DND-41 (cell line): ENCODE measurements around the gene CD58.
"Not testable (repeated sequence)": the region's sequence is repeated elsewhere in the genome, so short reads cannot be mapped to it uniquely, and the experiment has no call there.

Experiments
- CTCF ChIP-seq: IDR thresholded peaks from 2 replicates; pipeline ENCODE4 v1.5.1; 2012; ENCODE audit warnings: borderline replicate concordance, low read length, moderate library complexity, mild to moderate bottlenecking; ENCODE audit not compliant: poor library complexity, severe bottlenecking; ENCODE audit errors: extremely low read depth
- EZH2 ChIP-seq: IDR thresholded peaks from 3 replicates; pipeline ENCODE4 v1.6.1; 2012; ENCODE audit warnings: borderline replicate concordance, low read depth, mild to moderate bottlenecking, moderate library complexity, low read length, inconsistent platforms; ENCODE audit not compliant: severe bottlenecking

GRCh38 chr1:116620392-116620791 is 49.6 kb upstream of the CD58 start:
- TF ChIP-seq EZH2, CTCF: not testable (repeated sequence)
